ENCODE results near the gene CYP21A2.
"Not testable (repeated sequence)": the region's sequence is repeated elsewhere in the genome, so short reads cannot be mapped to it uniquely, and the experiment has no call there.

Gene CYP21A2

GRCh38 chr6:32037598-32038524 lies at the start of gene CYP21A2:
CYP21A2 (plus strand) TSS chr6:32038415; CDS start chr6:32038423, 8 bp downstream.
- DNase-seq = not testable (repeated sequence)

GRCh38 chr6:31989363-31989762 lies 48.9 kb upstream of the CYP21A2 start:
- not testable (repeated sequence) for DNase-seq

- DNase-seq = not testable (repeated sequence)
These were observed 43.8 kb upstream of the CYP21A2 start for GRCh38 chr6:31994421-31994820.

GRCh38 chr6:31996385-31996784 lies 41.8 kb upstream of the CYP21A2 start:
- DNase-seq = not testable (repeated sequence)

GRCh38 chr6:32002546-32003268 lies 35.5 kb upstream of the CYP21A2 start:
- not testable (repeated sequence) for DNase-seq

GRCh38 chr6:32003301-32003700 lies 34.9 kb upstream of the CYP21A2 start:
- DNase-seq = not testable (repeated sequence)

- not testable (repeated sequence) for DNase-seq
These were observed 33.8 kb upstream of the CYP21A2 start for GRCh38 chr6:32004393-32004792.

- DNase-seq = not testable (repeated sequence)
These were observed 33.2 kb upstream of the CYP21A2 start for GRCh38 chr6:32004864-32005537.

- DNase-seq = not testable (repeated sequence)
These were observed 32.7 kb upstream of the CYP21A2 start for GRCh38 chr6:32005538-32005880.

- not testable (repeated sequence) for DNase-seq
These were observed 32.2 kb upstream of the CYP21A2 start for GRCh38 chr6:32005991-32006529.

- DNase-seq = not testable (repeated sequence)
These were observed 31.1 kb upstream of the CYP21A2 start for GRCh38 chr6:32007086-32007485.

GRCh38 chr6:32008037-32008436 lies 30.2 kb upstream of the CYP21A2 start:
- DNase-seq = not testable (repeated sequence)

GRCh38 chr6:32008616-32009015 lies 29.6 kb upstream of the CYP21A2 start:
- DNase-seq = not testable (repeated sequence)

GRCh38 chr6:32009537-32009936 lies 28.7 kb upstream of the CYP21A2 start:
- not testable (repeated sequence) for DNase-seq

- DNase-seq = not testable (repeated sequence)
These were observed 27.2 kb upstream of the CYP21A2 start for GRCh38 chr6:32010856-32011530.

- DNase-seq = not testable (repeated sequence)
These were observed 25.1 kb upstream of the CYP21A2 start for GRCh38 chr6:32012941-32013617.

- not testable (repeated sequence) for DNase-seq
These were observed 24.5 kb upstream of the CYP21A2 start for GRCh38 chr6:32013738-32014137.

GRCh38 chr6:32014547-32014946 lies 23.7 kb upstream of the CYP21A2 start, which contains the start of gene C4B:
C4B (plus strand) TSS chr6:32014795; CDS start chr6:32014846, 51 bp downstream.
- DNase-seq = not testable (repeated sequence)

GRCh38 chr6:32022100-32022499 lies 16.1 kb upstream of the CYP21A2 start:
- DNase-seq = not testable (repeated sequence)

- not testable (repeated sequence) for DNase-seq
These were observed 9.6 kb upstream of the CYP21A2 start for GRCh38 chr6:32028631-32029030.

- DNase-seq = not testable (repeated sequence)
These were observed 8.7 kb upstream of the CYP21A2 start for GRCh38 chr6:32029553-32029952.
